HCT116 (cell line): ENCODE measurements around the gene CREBZF. TPM values are rescaled to one million over a fixed set of nuclear protein-coding genes. Genes with fewer than 3 reads are reported as not detected.

Experiments
- ATAC-seq: fragments of 200-7000 bp; cut with Tn5 transposase; 2 replicates; pipeline ENCODE4 v1.9.1; 2020; ENCODE audit warnings: mild to moderate bottlenecking, moderate library complexity
- BruUV-seq: library from RNA; stranded (reverse); fragments of 400-500 nt; replicated peaks from 2 replicates; lab custom pipeline; 2021; lab: Mats Ljungman, UMichigan
- CTCF ChIA-PET: fragments of 300-600 bp; sonication (Branson Sonifier 250); formaldehyde crosslinking; loops from one replicate; lab custom pipeline; 2021; ENCODE audit warnings: antibody characterized with exemption; lab: Charles Lee
- POLR2A ChIA-PET: fragments of 300-600, 350-600 bp; sonication (Branson Sonifier 250); formaldehyde crosslinking; loops from one replicate; lab custom pipeline; 2021; ENCODE audit warnings: antibody characterized with exemption; lab: Charles Lee
- RAD21 ChIA-PET, 2 experiments: fragments of 300-600 bp; sonication (Branson Sonifier 250); formaldehyde crosslinking; loops; one replicate each; lab custom pipeline; 2023; ENCODE audit warnings: low total read pairs in 2 of 2; ENCODE audit not compliant: uncharacterized antibody in 2 of 2, unreplicated experiment in 2 of 2, low non-redundant PET in 1 of 2; lab: Charles Lee
- DNase-seq: peaks from one replicate; pipeline ENCODE4 v3.0.0-alpha.2; 2010; ENCODE audit warnings: low read depth, low spot score
- H2AFZ ChIP-seq: fragments of 200-600 bp; shearing (Covaris generic), sonication (generic); 2 replicates; pipeline ENCODE4 v1.6.1; 2017; ENCODE audit warnings: low read depth, mixed run types, mixed read lengths, antibody characterized with exemption, low read length; ENCODE audit not compliant: poor library complexity, severe bottlenecking
- H3K27ac ChIP-seq: 2 replicates; pipeline ENCODE4 v1.5.1; 2012; ENCODE audit warnings: low read depth, low read length
- H3K27me3 ChIP-seq: fragments of 200-600 bp; sonication (generic); 2 replicates; pipeline ENCODE4 v1.6.1; 2016; ENCODE audit warnings: mixed run types, low read length, mixed read lengths; ENCODE audit not compliant: insufficient read depth
- H3K36me3 ChIP-seq, 2 experiments: fragments of 200-500 bp in 1 of 2; fragments of 200-600 bp in 1 of 2; sonication (Bioruptor generic) in 1 of 2; sonication (generic) in 1 of 2; 2 replicates each; pipeline versions ENCODE4 v1.5.1 to v1.6.1; 2014 to 2016; ENCODE audit warnings: low read length in 2 of 2, inconsistent platforms in 1 of 2, mixed read lengths in 1 of 2, mixed run types in 1 of 2; ENCODE audit not compliant: insufficient read depth in 2 of 2, control insufficient read depth in 1 of 2
- H3K4me1 ChIP-seq, 2 experiments: fragments of 200-600 bp in 1 of 2; sonication (generic) in 1 of 2; 2 replicates each; pipeline versions ENCODE4 v1.5.1 to v1.6.1; 2012 to 2017; ENCODE audit warnings: low read length in 2 of 2, inconsistent platforms in 1 of 2, mild to moderate bottlenecking in 1 of 2, mixed read lengths in 1 of 2, mixed run types in 1 of 2, moderate library complexity in 1 of 2; ENCODE audit not compliant: insufficient read depth in 2 of 2, control insufficient read depth in 1 of 2
- H3K4me2 ChIP-seq: fragments of 200-600 bp; sonication (generic); 2 replicates; pipeline ENCODE4 v1.6.1; 2017; ENCODE audit warnings: mixed run types, low read length, mixed read lengths
- H3K4me3 ChIP-seq, 2 experiments: fragments of 200-600 bp in 1 of 2; sonication (generic) in 1 of 2; replicated peaks in 1 of 2; 2 replicates each; pipeline ENCODE4 v1.5.1; 2011 to 2016; ENCODE audit warnings: low read length in 2 of 2, control low read depth in 1 of 2, low read depth in 1 of 2, mild to moderate bottlenecking in 1 of 2, mixed read lengths in 1 of 2, mixed run types in 1 of 2
- H3K79me2 ChIP-seq: fragments of 200-600 bp; sonication (generic); 2 replicates; pipeline ENCODE4 v1.6.1; 2017; ENCODE audit warnings: mild to moderate bottlenecking, mixed run types, low read length, moderate library complexity, mixed read lengths; ENCODE audit not compliant: insufficient read depth
- H3K9ac ChIP-seq: fragments of 200-600 bp; sonication (generic); 2 replicates; pipeline ENCODE4 v1.6.1; 2016; ENCODE audit warnings: low read length, mixed read lengths
- H3K9me2 ChIP-seq: fragments of 200-600 bp; sonication (generic), shearing (Covaris generic); 2 replicates; pipeline ENCODE4 v1.6.1; 2017; ENCODE audit warnings: mixed run types, mild to moderate bottlenecking, moderate library complexity; ENCODE audit not compliant: insufficient read depth
- H3K9me3 ChIP-seq, 2 experiments: fragments of 200-500 bp in 1 of 2; fragments of 200-600 bp in 1 of 2; sonication (Bioruptor generic) in 1 of 2; sonication (generic) in 1 of 2; 2 replicates each; pipeline ENCODE4 v1.6.1; 2014 to 2017; ENCODE audit warnings: low read length in 2 of 2, mixed read lengths in 2 of 2, inconsistent platforms in 1 of 2, low read depth in 1 of 2, mild to moderate bottlenecking in 1 of 2, mixed run types in 1 of 2, moderate library complexity in 1 of 2; ENCODE audit not compliant: control insufficient read depth in 1 of 2, insufficient read depth in 1 of 2
- H4K20me1 ChIP-seq: fragments of 200-600 bp; sonication (generic), shearing (Covaris generic); 2 replicates; pipeline ENCODE4 v1.6.1; 2017; ENCODE audit warnings: mixed run types, mild to moderate bottlenecking, moderate library complexity; ENCODE audit not compliant: insufficient read depth
- CBX3 ChIP-seq: IDR thresholded peaks from 2 replicates; pipeline ENCODE4 v1.6.1; 2012; ENCODE audit warnings: low read depth
- EZH2 ChIP-seq: fragments of 200-600 bp; sonication (generic); IDR thresholded peaks from 2 replicates; pipeline ENCODE4 v1.6.1; 2017; ENCODE audit warnings: antibody characterized with exemption, mixed run types
- EZH2phosphoT487 ChIP-seq: fragments of 200-600 bp; IDR thresholded peaks from 2 replicates; pipeline ENCODE4 v1.6.1; 2018; ENCODE audit warnings: antibody characterized with exemption, borderline replicate concordance
- FOSL1 ChIP-seq: IDR thresholded peaks from 2 replicates; pipeline ENCODE4 v1.6.1; 2012; ENCODE audit warnings: low read depth
- JUND ChIP-seq: IDR thresholded peaks from 2 replicates; pipeline ENCODE4 v1.6.1; 2012
- POLR2A ChIP-seq: IDR thresholded peaks from 2 replicates; pipeline ENCODE4 v1.7.0; 2011; ENCODE audit warnings: borderline replicate concordance; ENCODE audit not compliant: insufficient read depth, insufficient read length; ENCODE audit errors: extremely low read depth
- SRF ChIP-seq: IDR thresholded peaks from 2 replicates; pipeline ENCODE4 v1.6.1; 2012; ENCODE audit warnings: low read depth
- ZNF274 ChIP-seq: fragments of 200-500 bp; sonication (Bioruptor generic); IDR thresholded peaks from 2 replicates; pipeline ENCODE4 v1.6.1; 2014; ENCODE audit warnings: mild to moderate bottlenecking, low read depth, low read length, inconsistent platforms
- intact Hi-C: fragments of 100-400 bp; cut with micrococcal nuclease; formaldehyde crosslinking; loops from 2 replicates; pipeline ENCODE4 v1.10.0; 2022
- total RNA-seq: library from RNA; stranded (reverse); gene quantifications from one replicate; pipeline ENCODE4 v1.2.1, GENCODE V29; 2021; ENCODE audit not compliant: unreplicated experiment
- TF ChIP-seq, protein P1 (sequence below): IDR thresholded peaks from 2 replicates; pipeline ENCODE4 v1.6.1; 2012
- TF ChIP-seq, protein P2 (sequence below): IDR thresholded peaks from 2 replicates; pipeline ENCODE4 v1.6.1; 2011; ENCODE audit warnings: mild to moderate bottlenecking, low read length, moderate library complexity; ENCODE audit not compliant: insufficient replicate concordance; ENCODE audit errors: extremely low read depth

The CREBZF gene
- total RNA-seq, 1 experiment from 2014 or later: 40.2 TPM

- Histone ChIP-seq H2AFZ (no peak overlapping the region), H3K27ac (no peak overlapping the region), H3K79me2 (no peaks in the 10 kb centered on the region), H3K36me3 (no peaks in the 10 kb centered on the region), H3K9me2 (no peaks in the 10 kb centered on the region), H3K9me3 (no peaks in the 10 kb centered on the region), H3K4me1 (peaks cover 0 to 2% of the 10 kb centered on the region in 2 experiments; a peak in 1 of 4 replicates), H3K4me2 (no peak overlapping the region), H4K20me1 (no peaks in the 10 kb centered on the region), H3K9ac (no peak overlapping the region), H3K4me3 (no peak overlapping the region), H3K27me3 (no peaks in the 10 kb centered on the region)
- ChIA-PET POLR2A (no interaction called here), CTCF (no interaction called here), RAD21 (no interaction called here)
- intact Hi-C loops: loop anchor here (10.0 kb wide), 1 partner anchor 125 kb away; no protein-coding TSS in a partner anchor
- no peak for TF ChIP-seq FOSL1
- TF ChIP-seq POLR2A: no peak
- TF ChIP-seq EZH2: no peak
- TF ChIP-seq, protein P1, sequence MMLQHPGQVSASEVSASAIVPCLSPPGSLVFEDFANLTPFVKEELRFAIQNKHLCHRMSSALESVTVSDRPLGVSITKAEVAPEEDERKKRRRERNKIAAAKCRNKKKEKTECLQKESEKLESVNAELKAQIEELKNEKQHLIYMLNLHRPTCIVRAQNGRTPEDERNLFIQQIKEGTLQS: no peak
- no peak for TF ChIP-seq ZNF274
- no peak for TF ChIP-seq SRF
- no peak for TF ChIP-seq EZH2phosphoT487
- no peak for TF ChIP-seq JUND
- no peak for TF ChIP-seq CBX3
- TF ChIP-seq, protein P2, sequence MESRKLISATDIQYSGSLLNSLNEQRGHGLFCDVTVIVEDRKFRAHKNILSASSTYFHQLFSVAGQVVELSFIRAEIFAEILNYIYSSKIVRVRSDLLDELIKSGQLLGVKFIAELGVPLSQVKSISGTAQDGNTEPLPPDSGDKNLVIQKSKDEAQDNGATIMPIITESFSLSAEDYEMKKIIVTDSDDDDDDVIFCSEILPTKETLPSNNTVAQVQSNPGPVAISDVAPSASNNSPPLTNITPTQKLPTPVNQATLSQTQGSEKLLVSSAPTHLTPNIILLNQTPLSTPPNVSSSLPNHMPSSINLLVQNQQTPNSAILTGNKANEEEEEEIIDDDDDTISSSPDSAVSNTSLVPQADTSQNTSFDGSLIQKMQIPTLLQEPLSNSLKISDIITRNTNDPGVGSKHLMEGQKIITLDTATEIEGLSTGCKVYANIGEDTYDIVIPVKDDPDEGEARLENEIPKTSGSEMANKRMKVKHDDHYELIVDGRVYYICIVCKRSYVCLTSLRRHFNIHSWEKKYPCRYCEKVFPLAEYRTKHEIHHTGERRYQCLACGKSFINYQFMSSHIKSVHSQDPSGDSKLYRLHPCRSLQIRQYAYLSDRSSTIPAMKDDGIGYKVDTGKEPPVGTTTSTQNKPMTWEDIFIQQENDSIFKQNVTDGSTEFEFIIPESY: no peak
- BruUV-seq: no TSS peak
- DNase-seq (no peak), ATAC-seq (no peak)
Measured at GRCh38 chr11:85699957-85700741, 35.2 kb upstream of the CREBZF start.
